ENCODE results near the gene COL8A1.

Gene COL8A1

DNA sequence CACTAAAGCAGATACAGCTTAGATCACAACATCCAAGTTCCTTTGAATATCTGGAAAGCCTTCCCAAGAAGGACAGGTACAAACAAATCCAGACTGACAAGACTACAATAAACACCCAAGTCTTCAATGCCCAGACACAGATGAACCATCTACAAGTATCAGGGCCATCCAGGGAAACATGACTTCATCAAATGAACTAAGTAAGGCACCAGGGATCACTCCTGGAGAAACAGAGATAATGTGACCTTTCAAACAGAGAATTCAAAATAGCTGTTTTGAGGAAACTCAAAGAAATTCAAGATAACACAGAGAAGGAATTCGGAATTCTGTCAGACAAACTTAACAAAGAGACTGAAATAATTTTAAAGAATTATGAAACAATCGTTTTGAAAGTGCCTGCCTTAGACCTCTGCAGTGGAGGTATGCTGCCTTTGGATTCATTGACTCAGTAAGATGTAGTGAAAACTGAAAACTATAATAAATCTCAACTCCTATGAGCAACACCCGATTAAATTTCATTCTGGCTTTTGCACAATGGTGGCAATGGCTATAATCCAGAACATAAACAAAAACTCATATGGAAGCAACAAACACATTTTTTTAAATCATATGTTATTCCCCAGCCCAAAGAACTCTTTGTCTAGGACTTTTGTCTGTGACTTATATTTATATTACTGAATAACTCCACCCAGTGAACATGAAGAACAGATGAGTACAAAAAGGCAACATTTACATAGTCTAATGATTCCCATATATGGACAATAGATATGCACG is 12.6 kb upstream of the COL8A1 start:
- no CpG with 5 or more reads among the region's 4 CpGs for WGBS (ENCODE audit: extremely low coverage, insufficient coverage, low lambda C conversion rate)
- no peak overlapping the region for H2BK120ac ChIP-seq (ENCODE audit: low read depth, low read length)

DNA sequence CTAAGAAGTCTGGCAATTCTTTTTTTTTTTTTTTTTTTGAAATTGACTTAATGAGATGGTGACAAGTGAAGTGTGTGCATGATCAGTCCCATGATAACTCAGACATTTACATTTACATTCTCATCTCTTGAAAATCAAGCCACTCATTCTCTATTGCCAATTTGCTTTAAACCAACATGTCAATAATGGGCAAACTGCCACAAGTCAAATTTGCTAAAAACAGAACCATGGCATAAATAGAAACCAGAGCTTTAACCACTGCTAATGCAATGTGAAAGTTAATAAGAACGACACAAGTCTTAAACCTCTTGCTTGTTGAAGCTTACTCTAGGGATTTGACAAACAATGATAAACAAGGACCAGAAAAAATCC is 12.0 kb upstream of the COL8A1 start:
- no peak overlapping the region for H3K27ac ChIP-seq (ENCODE audit: low read depth, low read length)
- H2BK15ac ChIP-seq (replicated peaks; ENCODE audit: low read depth), result no peak overlapping the region
- WGBS (ENCODE audit: extremely low coverage, insufficient coverage, low lambda C conversion rate), result no CpG with 5 or more reads among the region's 1 CpG
- H3K18ac ChIP-seq (ENCODE audit: low read length), result no peak overlapping the region
- no peak overlapping the region for H3K4ac ChIP-seq (ENCODE audit: low read depth, low read length)
- H3K4me1 ChIP-seq (ENCODE audit: control insufficient read depth, low read depth, low read length), result no peaks in the 10 kb centered on the region
- H3K4me2 ChIP-seq (ENCODE audit: low read length), result no peak overlapping the region
- no peak overlapping the region for H2BK5ac ChIP-seq (ENCODE audit: low read length)
- H3K27me3 ChIP-seq (ENCODE audit: insufficient read depth, low read length, poor library complexity), result no peaks in the 10 kb centered on the region
- H3K56ac ChIP-seq (ENCODE audit: low read length), result no peak overlapping the region
- H3K79me1 ChIP-seq (ENCODE audit: low read length), result no peaks in the 10 kb centered on the region
- DNase-seq, result no peak
- no peak overlapping the region for H3K23ac ChIP-seq (ENCODE audit: low read length)
- H4K8ac ChIP-seq (ENCODE audit: low read depth, low read length), result no peak overlapping the region
- H3K9ac ChIP-seq (ENCODE audit: low read length), result no peak overlapping the region
- H3K36me3 ChIP-seq (ENCODE audit: control insufficient read depth, insufficient read depth, low read length), result no peaks in the 10 kb centered on the region
- H4K5ac ChIP-seq (ENCODE audit: low read length), result no peak overlapping the region
- no peak overlapping the region for H2BK120ac ChIP-seq (ENCODE audit: low read depth, low read length)
- no peak overlapping the region for H3K4me3 ChIP-seq (ENCODE audit: low read length)
- no peak overlapping the region for H2AK5ac ChIP-seq (ENCODE audit: low read length)
- no peaks in the 10 kb centered on the region for H3K79me2 ChIP-seq (ENCODE audit: control insufficient read depth, insufficient read depth, low read length)

More for the DNA sequence above, 12.6 kb upstream of the COL8A1 start:
- Histone ChIP-seq H3K27ac (ENCODE audit: low read depth, low read length) (no peak overlapping the region), H4K5ac (ENCODE audit: low read length) (no peak overlapping the region), H3K4ac (ENCODE audit: low read depth, low read length) (no peak overlapping the region), H3K4me1 (ENCODE audit: control insufficient read depth, low read depth, low read length) (no peaks in the 10 kb centered on the region), H3K79me2 (ENCODE audit: control insufficient read depth, insufficient read depth, low read length) (no peaks in the 10 kb centered on the region), H3K79me1 (ENCODE audit: low read length) (no peaks in the 10 kb centered on the region), H3K18ac (ENCODE audit: low read length) (no peak overlapping the region), H3K4me3 (ENCODE audit: low read length) (no peak overlapping the region), H3K9ac (ENCODE audit: low read length) (no peak overlapping the region), H3K23ac (ENCODE audit: low read length) (no peak overlapping the region), H3K36me3 (ENCODE audit: control insufficient read depth, insufficient read depth, low read length) (no peaks in the 10 kb centered on the region), H3K27me3 (ENCODE audit: insufficient read depth, low read length, poor library complexity) (no peaks in the 10 kb centered on the region), H2BK15ac (replicated peaks; ENCODE audit: low read depth) (no peak overlapping the region), H3K4me2 (ENCODE audit: low read length) (no peak overlapping the region), H3K56ac (ENCODE audit: low read length) (no peak overlapping the region), H2BK5ac (ENCODE audit: low read length) (no peak overlapping the region), H2AK5ac (ENCODE audit: low read length) (no peak overlapping the region), H4K8ac (ENCODE audit: low read depth, low read length) (no peak overlapping the region)
- no peak for DNase-seq

DNA sequence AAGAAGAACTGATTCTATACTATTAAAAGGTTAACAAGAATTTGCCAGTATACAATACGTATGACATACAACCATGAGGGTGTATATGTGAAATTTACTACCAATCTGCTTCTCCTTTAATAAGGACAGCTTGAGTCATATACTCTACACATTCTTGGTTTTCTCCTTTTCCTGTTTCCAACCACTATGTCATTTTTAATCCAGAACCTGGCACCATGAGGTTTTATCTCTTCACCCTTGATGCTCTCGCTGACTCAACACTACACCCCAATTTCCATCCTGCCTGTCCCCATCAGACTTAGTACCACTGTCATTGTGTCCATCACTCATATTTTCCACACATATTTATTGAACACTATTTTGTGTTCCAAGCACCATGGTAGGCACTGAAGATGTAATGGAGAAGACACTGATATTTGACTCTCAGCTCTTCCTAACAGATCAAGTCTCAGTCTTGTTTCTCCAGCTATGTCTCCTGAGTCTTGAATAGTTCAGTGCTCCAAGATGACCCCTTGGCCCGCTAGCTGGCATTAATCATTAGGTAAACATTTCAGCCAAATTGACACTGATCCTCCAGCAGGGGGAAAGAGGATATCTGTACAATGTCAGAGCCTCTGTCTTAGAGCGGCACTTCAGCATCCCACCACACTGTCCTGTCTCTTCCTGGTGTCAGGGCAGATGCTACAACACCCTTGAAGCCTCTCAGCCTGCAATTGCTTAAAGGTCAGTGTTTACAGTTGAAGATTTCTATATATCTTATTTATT is 11.2 kb upstream of the COL8A1 start:
- Histone ChIP-seq H2AK5ac (ENCODE audit: low read length) (no peak overlapping the region), H2BK5ac (ENCODE audit: low read length) (no peak overlapping the region), H3K23ac (ENCODE audit: low read length) (no peak overlapping the region), H3K79me1 (ENCODE audit: low read length) (no peaks in the 10 kb centered on the region), H3K4me1 (ENCODE audit: control insufficient read depth, low read depth, low read length) (no peaks in the 10 kb centered on the region), H3K27me3 (ENCODE audit: insufficient read depth, low read length, poor library complexity) (no peaks in the 10 kb centered on the region), H2BK120ac (ENCODE audit: low read depth, low read length) (no peak overlapping the region), H3K56ac (ENCODE audit: low read length) (no peak overlapping the region), H4K5ac (ENCODE audit: low read length) (no peak overlapping the region), H3K79me2 (ENCODE audit: control insufficient read depth, insufficient read depth, low read length) (no peaks in the 10 kb centered on the region), H3K4ac (ENCODE audit: low read depth, low read length) (no peak overlapping the region), H4K8ac (ENCODE audit: low read depth, low read length) (no peak overlapping the region), H3K4me2 (ENCODE audit: low read length) (no peak overlapping the region), H3K4me3 (ENCODE audit: low read length) (no peak overlapping the region), H3K36me3 (ENCODE audit: control insufficient read depth, insufficient read depth, low read length) (no peaks in the 10 kb centered on the region), H3K9ac (ENCODE audit: low read length) (no peak overlapping the region), H2BK15ac (replicated peaks; ENCODE audit: low read depth) (no peak overlapping the region), H3K27ac (ENCODE audit: low read depth, low read length) (no peak overlapping the region), H3K18ac (ENCODE audit: low read length) (no peak overlapping the region)
- DNase-seq, result no peak
- no CpG with 5 or more reads among the region's 4 CpGs for WGBS (ENCODE audit: extremely low coverage, insufficient coverage, low lambda C conversion rate)

DNA sequence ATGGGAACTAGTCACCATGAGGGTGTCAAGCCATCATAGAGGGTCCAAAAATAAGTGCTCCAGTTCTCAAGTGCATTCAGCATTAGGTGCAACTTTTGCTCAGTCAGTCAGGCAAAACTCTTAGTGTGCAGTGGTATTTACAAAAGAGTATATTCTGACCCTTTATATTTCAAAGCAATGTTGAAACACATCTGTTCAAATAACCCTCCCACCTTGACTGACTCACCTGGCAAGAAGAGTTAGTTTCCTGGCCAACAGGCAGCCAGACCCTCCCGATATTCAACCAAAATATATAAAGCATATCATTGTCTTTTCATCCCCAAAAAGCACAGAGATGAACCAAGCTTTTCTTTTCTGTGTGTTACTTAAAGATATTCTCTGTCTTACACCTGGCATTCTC is 7.6 kb upstream of the COL8A1 start:
- H2BK120ac ChIP-seq (ENCODE audit: low read depth, low read length), result no peak overlapping the region
- WGBS (ENCODE audit: extremely low coverage, insufficient coverage, low lambda C conversion rate), result no CpG with 5 or more reads among the region's 1 CpG
- H3K27me3 ChIP-seq (ENCODE audit: insufficient read depth, low read length, poor library complexity), result no peaks in the 10 kb centered on the region
- no peak overlapping the region for H4K8ac ChIP-seq (ENCODE audit: low read depth, low read length)
- no peak overlapping the region for H4K5ac ChIP-seq (ENCODE audit: low read length)
- H3K4me2 ChIP-seq (ENCODE audit: low read length), result no peak overlapping the region
- no peak overlapping the region for H3K27ac ChIP-seq (ENCODE audit: low read depth, low read length)
- H3K79me1 ChIP-seq (ENCODE audit: low read length), result no peaks in the 10 kb centered on the region
- H2BK5ac ChIP-seq (ENCODE audit: low read length), result no peak overlapping the region
- no peaks in the 10 kb centered on the region for H3K36me3 ChIP-seq (ENCODE audit: control insufficient read depth, insufficient read depth, low read length)
- H3K79me2 ChIP-seq (ENCODE audit: control insufficient read depth, insufficient read depth, low read length), result no peaks in the 10 kb centered on the region
- no peak for DNase-seq
- H3K4me3 ChIP-seq (ENCODE audit: low read length), result no peak overlapping the region
- H3K4me1 ChIP-seq (ENCODE audit: control insufficient read depth, low read depth, low read length), result no peaks in the 10 kb centered on the region
- no peak overlapping the region for H3K56ac ChIP-seq (ENCODE audit: low read length)
- no peak overlapping the region for H2AK5ac ChIP-seq (ENCODE audit: low read length)
- no peak overlapping the region for H2BK15ac ChIP-seq (replicated peaks; ENCODE audit: low read depth)
- H3K9ac ChIP-seq (ENCODE audit: low read length), result no peak overlapping the region
- H3K4ac ChIP-seq (ENCODE audit: low read depth, low read length), result no peak overlapping the region
- H3K18ac ChIP-seq (ENCODE audit: low read length), result no peak overlapping the region
- no peak overlapping the region for H3K23ac ChIP-seq (ENCODE audit: low read length)

DNA sequence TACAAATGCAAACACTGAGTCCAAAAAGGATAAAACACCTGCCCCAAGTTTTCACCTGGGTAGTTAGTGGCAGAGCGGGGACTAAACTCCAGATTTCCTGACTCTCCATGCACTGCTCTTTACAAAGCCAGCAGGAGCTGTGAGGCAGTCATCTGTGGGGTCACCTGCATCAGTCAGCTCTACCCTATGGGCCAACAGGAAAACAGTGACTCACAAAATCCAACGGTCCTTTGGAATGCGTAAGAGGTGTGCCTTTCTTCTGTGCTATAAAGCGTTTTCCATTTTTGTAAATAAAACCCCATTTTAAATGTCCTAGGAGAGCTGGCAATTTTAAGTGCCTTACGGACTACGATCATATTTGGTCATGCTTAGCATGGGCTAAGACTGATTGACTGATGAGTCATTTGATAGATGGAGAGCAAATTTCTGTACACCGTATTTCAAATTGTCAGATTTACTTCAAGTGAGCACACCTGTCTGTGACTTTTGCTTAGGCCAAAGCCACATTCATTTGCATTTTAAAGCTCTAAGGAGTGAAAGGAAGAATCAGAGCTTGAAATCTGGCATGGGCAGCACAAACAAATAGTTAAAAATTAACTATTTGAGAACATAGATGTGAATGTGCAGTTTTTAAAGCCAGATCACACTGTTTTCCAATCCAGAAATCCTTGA is 4.4 kb upstream of the COL8A1 start:
- Histone ChIP-seq H2BK5ac (ENCODE audit: low read length) (no peak overlapping the region), H2AK5ac (ENCODE audit: low read length) (no peak overlapping the region), H3K23ac (ENCODE audit: low read length) (no peak overlapping the region), H3K79me2 (ENCODE audit: control insufficient read depth, insufficient read depth, low read length) (no peaks in the 10 kb centered on the region), H4K8ac (ENCODE audit: low read depth, low read length) (no peak overlapping the region), H3K4ac (ENCODE audit: low read depth, low read length) (no peak overlapping the region), H3K27me3 (ENCODE audit: insufficient read depth, low read length, poor library complexity) (no peaks in the 10 kb centered on the region), H2BK15ac (replicated peaks; ENCODE audit: low read depth) (no peak overlapping the region), H3K79me1 (ENCODE audit: low read length) (no peaks in the 10 kb centered on the region), H3K9ac (ENCODE audit: low read length) (no peak overlapping the region), H3K56ac (ENCODE audit: low read length) (no peak overlapping the region), H3K4me3 (ENCODE audit: low read length) (no peak overlapping the region), H4K5ac (ENCODE audit: low read length) (no peak overlapping the region), H3K4me2 (ENCODE audit: low read length) (no peak overlapping the region), H3K4me1 (ENCODE audit: control insufficient read depth, low read depth, low read length) (no peaks in the 10 kb centered on the region), H2BK120ac (ENCODE audit: low read depth, low read length) (no peak overlapping the region), H3K18ac (ENCODE audit: low read length) (no peak overlapping the region), H3K36me3 (ENCODE audit: control insufficient read depth, insufficient read depth, low read length) (no peaks in the 10 kb centered on the region), H3K27ac (ENCODE audit: low read depth, low read length) (no peak overlapping the region)
- peak; percentile 35 for DNase-seq
- WGBS (ENCODE audit: extremely low coverage, insufficient coverage, low lambda C conversion rate), result no CpG with 5 or more reads among the region's 7 CpGs
